T-helper 1 cell treated with Interleukin-12 subunit alpha and Interleukin-12 subunit beta and Interleukin-4 antibody, amounts not matched to agents 30 μg/mL and 1 μg/mL, for 36 hours (primary cell): ENCODE data around the gene SPATS1.
"Not testable (repeated sequence)": the region's sequence is repeated elsewhere in the genome, so short reads cannot be mapped to it uniquely, and the experiment has no call there.

ENCODE experiments used
- H3K27ac Mint-ChIP-seq: one replicate; pipeline ENCODE4 v1.8.0; 2021; ENCODE audit warnings: mild to moderate bottlenecking, mixed read lengths
- H3K27me3 Mint-ChIP-seq: one replicate; pipeline ENCODE4 v1.8.0; 2021; ENCODE audit warnings: low read depth, mixed read lengths
- H3K36me3 Mint-ChIP-seq: one replicate; pipeline ENCODE4 v1.8.0; 2021; ENCODE audit warnings: low read depth, mixed read lengths
- H3K4me1 Mint-ChIP-seq: one replicate; pipeline ENCODE4 v1.8.0; 2021; ENCODE audit warnings: low read depth, mixed read lengths
- H3K4me3 Mint-ChIP-seq: one replicate; pipeline ENCODE4 v1.8.0; 2021; ENCODE audit warnings: mild to moderate bottlenecking, moderate library complexity, mixed read lengths
- H3K9me3 Mint-ChIP-seq: one replicate; pipeline ENCODE4 v1.8.0; 2021; ENCODE audit warnings: mixed read lengths

The SPATS1 gene

GRCh38 chr6:44342052-44342451 is 398 bp upstream of the SPATS1 start:
- H3K4me3 Mint-ChIP-seq: no peak overlapping the region
- no peaks in the 10 kb centered on the region for H3K36me3 Mint-ChIP-seq
- H3K27ac Mint-ChIP-seq: no peak overlapping the region
- no peaks in the 10 kb centered on the region for H3K4me1 Mint-ChIP-seq
- no peaks in the 10 kb centered on the region for H3K9me3 Mint-ChIP-seq
- H3K27me3 Mint-ChIP-seq: peaks cover 46% of the 10 kb centered on the region

DNA sequence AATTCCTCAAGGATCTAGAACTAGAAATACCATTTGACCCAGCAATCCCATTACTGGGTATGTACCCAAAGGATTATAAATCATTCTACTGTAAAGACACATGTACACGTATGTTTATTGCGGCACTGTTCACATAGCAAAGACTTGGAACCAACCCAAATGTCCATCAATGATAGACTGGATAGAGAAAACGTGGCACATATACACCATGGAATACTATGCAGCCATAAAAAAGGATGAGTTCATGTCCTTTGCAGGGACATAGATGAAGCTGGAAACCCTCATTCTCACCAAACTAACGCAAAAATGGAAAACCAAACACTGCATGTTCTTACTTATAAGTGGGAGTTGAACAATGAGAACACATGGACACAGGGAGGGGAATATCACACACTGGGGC is 4.4 kb downstream of the SPATS1 start:
- not testable (repeated sequence) for H3K4me3 Mint-ChIP-seq, H3K27ac Mint-ChIP-seq, H3K4me1 Mint-ChIP-seq, H3K9me3 Mint-ChIP-seq, H3K36me3 Mint-ChIP-seq
- peaks cover 42% of the 10 kb centered on the region for H3K27me3 Mint-ChIP-seq

DNA sequence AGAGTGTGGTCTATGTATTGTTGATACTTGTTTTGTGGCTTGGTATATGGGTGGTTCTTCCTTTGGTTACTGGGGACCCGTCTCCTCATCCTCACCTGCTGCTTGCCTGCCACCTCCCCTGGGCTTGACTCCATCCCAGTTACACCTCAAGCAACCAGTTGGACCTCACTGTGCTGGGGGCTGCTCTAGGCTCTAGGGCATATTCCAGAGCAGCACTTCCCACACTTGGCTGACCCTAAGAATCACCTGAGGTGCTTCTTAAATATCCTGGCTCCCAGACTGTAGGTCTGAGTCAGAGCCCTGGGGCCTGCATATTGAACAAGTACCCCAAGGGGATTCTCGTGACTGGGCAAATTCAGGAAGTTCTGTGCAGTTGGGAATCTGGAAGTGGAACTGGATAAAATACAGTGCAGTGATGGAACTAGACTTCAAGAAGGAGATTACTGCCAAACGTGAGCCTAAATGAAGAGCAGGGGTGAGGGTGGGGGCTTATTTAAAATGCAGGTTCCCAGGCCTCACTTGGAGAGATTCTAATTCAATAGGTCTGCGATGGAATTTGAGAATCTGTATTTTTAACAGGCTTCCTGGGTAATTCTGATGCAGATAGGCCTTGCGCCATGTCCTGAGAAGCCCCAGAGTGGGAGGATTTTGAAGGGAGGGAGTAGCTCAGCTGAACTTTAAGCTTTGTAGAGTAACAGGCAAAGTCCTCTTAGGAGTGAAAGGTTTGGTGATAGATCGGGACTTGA is 7.6 kb downstream of the SPATS1 start:
- H3K4me1 Mint-ChIP-seq: no peaks in the 10 kb centered on the region
- H3K27me3 Mint-ChIP-seq: peaks cover 11% of the 10 kb centered on the region
- no peaks in the 10 kb centered on the region for H3K36me3 Mint-ChIP-seq
- H3K9me3 Mint-ChIP-seq: no peaks in the 10 kb centered on the region
- H3K27ac Mint-ChIP-seq: no peak overlapping the region
- H3K4me3 Mint-ChIP-seq: no peak overlapping the region

DNA sequence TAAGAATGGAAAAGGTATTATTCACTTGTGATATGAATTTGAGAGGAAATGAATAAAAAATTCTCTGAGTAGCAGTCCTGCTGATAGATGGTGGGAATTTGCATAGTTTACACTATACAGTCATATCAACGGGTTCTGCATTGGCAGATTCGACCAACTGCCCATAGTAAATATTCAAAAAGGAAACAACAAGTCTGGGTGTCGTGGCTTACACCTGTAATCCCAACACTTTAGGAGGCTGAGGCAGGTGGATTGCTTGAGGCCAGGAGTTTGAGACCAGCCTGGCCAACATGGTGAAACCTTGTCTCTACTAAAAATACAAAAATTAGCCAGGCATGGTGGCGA is 8.2 kb downstream of the SPATS1 start:
- H3K36me3 Mint-ChIP-seq, H3K27me3 Mint-ChIP-seq, H3K4me1 Mint-ChIP-seq, H3K4me3 Mint-ChIP-seq, H3K9me3 Mint-ChIP-seq, H3K27ac Mint-ChIP-seq: not testable (repeated sequence)

DNA sequence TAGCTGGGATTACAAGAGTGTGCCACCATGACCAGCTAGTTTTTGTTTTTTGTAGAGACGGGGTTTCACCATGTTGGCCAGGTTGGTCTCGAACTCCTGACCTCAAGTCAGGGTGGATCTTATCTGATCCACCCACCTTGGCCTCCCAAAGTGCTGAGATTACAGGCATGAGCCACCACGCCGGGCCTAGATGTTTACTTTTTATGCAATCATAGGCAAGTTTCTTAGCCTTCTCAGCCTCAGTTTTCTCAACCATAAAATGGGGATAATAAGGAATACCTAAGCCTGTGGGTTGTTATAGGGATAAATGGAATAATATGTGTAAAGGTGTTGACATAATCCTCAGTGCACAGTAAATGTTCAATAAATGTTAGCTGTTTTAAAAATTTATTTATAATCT is 9.8 kb downstream of the SPATS1 start:
- Mint-ChIP-seq H3K27ac (no peak overlapping the region), H3K27me3 (peaks cover 18% of the 10 kb centered on the region), H3K9me3 (no peaks in the 10 kb centered on the region), H3K36me3 (no peaks in the 10 kb centered on the region), H3K4me1 (no peaks in the 10 kb centered on the region), H3K4me3 (no peak overlapping the region)

DNA sequence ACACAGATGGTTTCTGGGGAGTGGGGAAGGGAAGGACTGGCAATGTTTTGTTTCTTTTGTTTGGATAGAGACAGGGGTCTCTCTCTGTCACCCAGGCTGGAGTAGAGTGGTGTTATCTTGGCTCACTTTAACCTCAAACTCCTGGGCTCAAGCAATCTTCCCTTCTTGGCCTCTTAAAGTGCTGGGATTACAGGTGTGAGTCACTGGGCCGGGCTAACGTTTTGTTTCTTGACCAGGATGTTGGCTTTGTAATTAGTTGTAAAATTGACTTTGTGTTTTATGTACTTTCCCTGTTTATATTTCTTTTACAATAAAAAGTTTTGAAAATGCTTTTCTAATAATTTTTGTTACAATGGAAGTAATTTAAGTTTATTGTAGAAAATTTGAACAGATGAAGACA is 10.9 kb downstream of the SPATS1 start:
- Mint-ChIP-seq H3K27me3 (peaks cover 20% of the 10 kb centered on the region), H3K36me3 (no peaks in the 10 kb centered on the region), H3K4me3 (no peak overlapping the region), H3K4me1 (no peaks in the 10 kb centered on the region), H3K27ac (no peak overlapping the region), H3K9me3 (no peaks in the 10 kb centered on the region)

DNA sequence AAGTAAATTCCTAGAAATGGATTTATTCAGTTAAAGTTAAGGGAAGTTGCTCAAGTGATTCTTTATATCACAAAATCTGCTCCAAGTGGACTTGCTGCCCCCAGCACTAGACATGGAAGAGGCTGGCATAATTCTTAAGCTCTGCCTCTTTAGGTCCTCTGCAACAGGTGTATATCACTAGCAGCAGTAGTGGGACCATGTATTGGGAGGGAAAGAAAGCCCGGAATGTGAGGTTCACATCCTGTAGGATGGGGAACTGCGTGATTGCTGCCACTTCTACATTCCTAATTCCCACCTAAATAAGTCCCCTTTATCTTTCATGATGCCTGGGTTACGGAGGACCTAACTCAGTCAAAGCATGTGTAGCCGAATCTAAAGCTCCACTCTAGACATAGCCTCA is 13.2 kb downstream of the SPATS1 start:
- Mint-ChIP-seq H3K4me3 (no peak overlapping the region), H3K4me1 (no peaks in the 10 kb centered on the region), H3K9me3 (no peaks in the 10 kb centered on the region), H3K36me3 (no peaks in the 10 kb centered on the region), H3K27me3 (peaks cover 26% of the 10 kb centered on the region), H3K27ac (no peak overlapping the region)

GRCh38 chr6:44356487-44356886 is 14.0 kb downstream of the SPATS1 start:
- Mint-ChIP-seq H3K4me1 (no peaks in the 10 kb centered on the region), H3K27me3 (peaks cover 29% of the 10 kb centered on the region), H3K9me3 (no peaks in the 10 kb centered on the region), H3K36me3 (no peaks in the 10 kb centered on the region), H3K4me3 (no peak overlapping the region), H3K27ac (no peak overlapping the region)

DNA sequence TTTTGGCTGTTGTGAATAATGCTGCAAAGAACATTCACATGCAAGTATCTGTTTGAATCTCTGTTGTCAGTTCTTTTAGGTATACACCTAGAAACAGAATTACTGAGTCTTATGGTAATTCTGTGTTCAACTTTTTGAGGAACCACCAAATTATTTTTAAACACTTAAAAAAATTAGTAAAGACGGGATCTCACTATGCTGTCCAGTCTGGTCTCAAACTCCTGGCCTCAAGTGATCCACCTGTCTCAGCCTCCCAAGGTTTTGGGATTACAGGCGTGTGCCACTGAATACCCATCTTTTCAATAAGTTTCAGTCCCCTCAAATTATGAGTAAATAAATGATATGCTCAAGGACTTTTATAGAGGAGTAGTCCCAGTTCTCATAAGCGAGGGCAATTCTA is 17.5 kb downstream of the SPATS1 start:
- H3K27me3 Mint-ChIP-seq: peaks cover 33% of the 10 kb centered on the region
- no peaks in the 10 kb centered on the region for H3K4me1 Mint-ChIP-seq
- H3K9me3 Mint-ChIP-seq: no peaks in the 10 kb centered on the region
- no peaks in the 10 kb centered on the region for H3K36me3 Mint-ChIP-seq
- no peak overlapping the region for H3K27ac Mint-ChIP-seq
- no peak overlapping the region for H3K4me3 Mint-ChIP-seq

DNA sequence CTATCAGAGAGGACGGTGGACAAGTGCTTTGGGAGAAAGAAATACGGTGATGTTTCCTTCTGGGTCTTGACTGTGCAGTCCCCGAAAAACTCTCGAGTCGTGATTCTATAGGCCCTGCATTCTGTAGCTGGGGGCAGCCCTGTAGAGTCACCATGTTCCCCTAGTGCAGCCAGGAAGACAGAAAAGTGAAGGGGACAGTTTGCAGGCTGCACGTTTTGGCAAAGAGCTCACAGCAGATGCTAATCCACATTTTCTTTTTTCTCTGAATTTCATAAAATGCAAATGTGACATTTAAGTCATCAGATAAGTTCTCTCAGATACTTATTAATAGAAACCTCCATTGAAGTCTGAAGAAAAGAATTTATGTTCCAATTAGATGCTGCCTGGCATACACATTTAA is 19.5 kb downstream of the SPATS1 start:
- no peak overlapping the region for H3K27ac Mint-ChIP-seq
- H3K4me1 Mint-ChIP-seq: no peaks in the 10 kb centered on the region
- H3K36me3 Mint-ChIP-seq: no peaks in the 10 kb centered on the region
- H3K4me3 Mint-ChIP-seq: no peak overlapping the region
- peaks cover 23% of the 10 kb centered on the region for H3K27me3 Mint-ChIP-seq
- no peaks in the 10 kb centered on the region for H3K9me3 Mint-ChIP-seq

DNA sequence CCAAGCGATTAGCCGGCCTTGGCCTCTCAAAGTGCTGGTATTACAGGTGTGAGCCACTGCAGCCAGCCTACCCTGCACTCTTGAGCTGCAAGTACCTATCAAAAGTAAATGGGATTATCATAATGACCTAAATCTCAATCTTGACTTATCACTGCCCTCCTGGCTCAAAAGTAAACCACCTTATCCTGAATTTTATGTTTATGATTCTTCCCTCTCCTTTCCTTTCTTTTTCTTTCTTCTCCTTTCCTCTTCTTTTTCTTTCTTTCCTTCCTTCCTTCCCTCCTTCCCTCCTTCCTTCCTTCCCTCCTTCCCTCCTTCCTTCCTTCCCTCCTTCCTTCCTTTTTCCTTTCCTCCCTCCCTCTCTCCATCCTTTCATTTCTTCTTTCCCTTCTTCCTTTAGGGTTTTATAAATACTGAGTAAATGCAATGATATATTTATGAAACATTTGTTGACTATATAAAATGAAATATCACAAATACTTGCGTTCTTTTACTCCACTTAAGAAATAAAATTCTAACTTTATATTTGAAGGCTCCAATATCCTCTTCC is 21.0 kb downstream of the SPATS1 start:
- Mint-ChIP-seq H3K4me3 (no peak overlapping the region), H3K9me3 (no peaks in the 10 kb centered on the region), H3K36me3 (no peaks in the 10 kb centered on the region), H3K27me3 (peaks cover 18% of the 10 kb centered on the region), H3K27ac (no peak overlapping the region), H3K4me1 (peaks cover 4% of the 10 kb centered on the region)

DNA sequence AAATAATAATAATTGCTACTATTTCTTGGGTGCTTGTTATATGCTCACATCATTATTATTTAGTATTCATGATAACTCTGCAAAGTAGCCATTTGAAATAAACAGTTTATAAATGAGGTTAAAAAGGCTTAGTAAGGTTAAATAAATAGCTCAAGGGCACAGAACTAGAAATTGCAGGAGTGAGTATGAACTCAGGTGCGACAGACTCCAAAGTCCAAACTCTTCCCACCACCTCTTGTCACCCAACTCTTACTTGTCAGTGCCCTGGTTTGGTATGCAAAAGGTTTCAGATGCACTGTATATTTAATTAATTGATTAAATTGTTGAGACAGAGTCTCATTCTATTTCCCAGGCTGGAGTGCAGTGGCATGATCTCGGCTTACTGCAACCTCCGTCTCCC is 24.3 kb downstream of the SPATS1 start:
- Mint-ChIP-seq H3K27me3 (peaks cover 6% of the 10 kb centered on the region), H3K36me3 (no peaks in the 10 kb centered on the region), H3K4me3 (no peak overlapping the region), H3K27ac (no peak overlapping the region), H3K9me3 (no peaks in the 10 kb centered on the region), H3K4me1 (peaks cover 4% of the 10 kb centered on the region)

GRCh38 chr6:44367681-44368080 is 25.2 kb downstream of the SPATS1 start:
- Mint-ChIP-seq H3K27ac (no peak overlapping the region), H3K9me3 (no peaks in the 10 kb centered on the region), H3K27me3 (peaks cover 4% of the 10 kb centered on the region), H3K36me3 (no peaks in the 10 kb centered on the region), H3K4me1 (peaks cover 4% of the 10 kb centered on the region), H3K4me3 (no peak overlapping the region)

GRCh38 chr6:44373051-44373450 is 30.6 kb downstream of the SPATS1 start:
- H3K9me3 Mint-ChIP-seq: no peaks in the 10 kb centered on the region
- no peaks in the 10 kb centered on the region for H3K4me1 Mint-ChIP-seq
- no peak overlapping the region for H3K27ac Mint-ChIP-seq
- H3K4me3 Mint-ChIP-seq: no peak overlapping the region
- peaks cover 21% of the 10 kb centered on the region for H3K27me3 Mint-ChIP-seq
- H3K36me3 Mint-ChIP-seq: no peaks in the 10 kb centered on the region

DNA sequence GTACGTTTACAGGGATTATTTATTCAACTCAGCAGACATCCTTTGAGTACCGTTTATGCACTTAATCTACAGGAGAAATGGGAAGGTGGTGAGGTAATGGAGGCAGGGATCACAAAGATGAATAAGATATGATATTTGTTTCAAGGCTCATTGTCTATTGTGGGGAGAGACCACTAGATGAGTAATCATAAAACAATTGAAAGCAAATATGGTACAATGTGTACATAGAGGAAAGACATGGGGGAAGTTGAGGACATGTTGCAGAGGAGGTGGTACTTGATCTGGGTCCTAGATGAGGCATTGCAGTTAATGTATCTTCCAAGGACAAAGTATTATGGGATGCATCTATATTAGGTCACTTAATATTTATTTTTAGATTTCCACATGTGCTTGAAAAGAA is 31.3 kb downstream of the SPATS1 start:
- Mint-ChIP-seq H3K36me3 (no peaks in the 10 kb centered on the region), H3K9me3 (no peaks in the 10 kb centered on the region), H3K27me3 (peaks cover 21% of the 10 kb centered on the region), H3K4me3 (no peak overlapping the region), H3K27ac (no peak overlapping the region), H3K4me1 (no peaks in the 10 kb centered on the region)

- Mint-ChIP-seq H3K27ac (no peak overlapping the region), H3K4me1 (peaks cover 1% of the 10 kb centered on the region)
Measured at GRCh38 chr6:44375071-44375470, 32.6 kb downstream of the SPATS1 start.

More at GRCh38 chr6:44375071-44375470, 32.6 kb downstream of the SPATS1 start:
- H3K27me3 Mint-ChIP-seq: peaks cover 25% of the 10 kb centered on the region
- no peaks in the 10 kb centered on the region for H3K36me3 Mint-ChIP-seq
- no peak overlapping the region for H3K4me3 Mint-ChIP-seq
- H3K9me3 Mint-ChIP-seq: no peaks in the 10 kb centered on the region
